Endodermal cell (in vitro differentiated cells): ENCODE results near the gene PDLIM3. TPM values are rescaled to one million over a fixed set of nuclear protein-coding genes. Genes with fewer than 3 reads are reported as not detected.

Experiments
- DNase-seq: peaks from one replicate; pipeline ENCODE4 v3.0.0-alpha.2; 2017
- H3K27ac ChIP-seq: 2 replicates; pipeline ENCODE4 v1.5.1; 2013; ENCODE audit warnings: mild to moderate bottlenecking, low read depth, low read length, moderate library complexity
- H3K27me3 ChIP-seq: 2 replicates; pipeline ENCODE4 v1.6.1; 2013; ENCODE audit warnings: mild to moderate bottlenecking, low read length, moderate library complexity; ENCODE audit not compliant: insufficient read depth, control insufficient read depth, poor library complexity, severe bottlenecking
- H3K36me3 ChIP-seq: 2 replicates; pipeline ENCODE4 v1.7.0; 2013; ENCODE audit warnings: mild to moderate bottlenecking, low read length, moderate library complexity; ENCODE audit not compliant: control insufficient read depth, insufficient read depth
- H3K4me1 ChIP-seq: one replicate; pipeline ENCODE4 v1.7.0; 2013; ENCODE audit warnings: low read length; ENCODE audit not compliant: control insufficient read depth, insufficient read depth
- H3K4me3 ChIP-seq: 2 replicates; pipeline ENCODE4 v1.5.1; 2013; ENCODE audit warnings: mild to moderate bottlenecking, low read length, moderate library complexity
- H3K9ac ChIP-seq: 2 replicates; pipeline ENCODE4 v1.6.1; 2013; ENCODE audit warnings: mild to moderate bottlenecking, low read length, moderate library complexity; ENCODE audit not compliant: poor library complexity, severe bottlenecking; ENCODE audit errors: extremely low read depth
- H3K9me3 ChIP-seq: 2 replicates; pipeline ENCODE4 v1.6.1; 2013; ENCODE audit warnings: mild to moderate bottlenecking, low read length, moderate library complexity; ENCODE audit not compliant: control insufficient read depth
- H3K27ac Mint-ChIP-seq: 2 replicates; pipeline ENCODE4 v1.8.0; 2020; ENCODE audit warnings: mixed read lengths
- H3K27me3 Mint-ChIP-seq: 2 replicates; pipeline ENCODE4 v1.8.0; 2021; ENCODE audit warnings: mild to moderate bottlenecking, mixed read lengths; ENCODE audit not compliant: insufficient read depth
- H3K36me3 Mint-ChIP-seq: 2 replicates; pipeline ENCODE4 v1.8.0; 2020; ENCODE audit warnings: low read depth, mixed read lengths
- H3K4me1 Mint-ChIP-seq: 2 replicates; pipeline ENCODE4 v1.8.0; 2020; ENCODE audit warnings: mixed read lengths
- H3K4me3 Mint-ChIP-seq: 2 replicates; pipeline ENCODE4 v1.8.0; 2020; ENCODE audit warnings: mild to moderate bottlenecking, moderate library complexity, mixed read lengths
- H3K9me3 Mint-ChIP-seq: 2 replicates; pipeline ENCODE4 v1.8.0; 2020; ENCODE audit warnings: mild to moderate bottlenecking, mixed read lengths
- CTCF ChIP-seq: fragments of 200-600 bp; sonication (generic); conservative IDR thresholded peaks from 2 replicates; pipeline ENCODE4 v1.5.0; 2021; ENCODE audit warnings: antibody characterized with exemption, mild to moderate bottlenecking
- WGBS, 2 experiments: methylation state at CpG; one replicate each; pipeline versions ENCODE4 v1.1.5 to v1.1.7; 2013; ENCODE audit warnings: missing lambda C conversion rate in 2 of 2, mixed read lengths in 1 of 2; ENCODE audit not compliant: insufficient coverage in 1 of 2, insufficient read length in 1 of 2; 5-methylcytosine and 5-hydroxymethylcytosine counted together
- total RNA-seq, 2 donors: library from RNA; stranded (reverse); fragmentation: NEBNext Ultra II Directional in 1 of 2; extraction: Animal tissue kit (Norgen Biotek cat#: 25700) in 1 of 2; gene quantifications; 2 replicates in 1 of 2; 3 replicates in 1 of 2; pipeline ENCODE4 v1.2.1, GENCODE V29; 2021

Gene PDLIM3
- total RNA-seq, 2 donors from 2014 or later = 4.3 to 11.0 TPM

- 82 to 84% methylated on average over 5 to 8 of the region's 8 CpGs for WGBS, 2 experiments
- Histone ChIP-seq H3K36me3 (no peaks in the 10 kb centered on the region), H3K9me3 (no peaks in the 10 kb centered on the region), H3K4me1 (no peaks in the 10 kb centered on the region), H3K4me3 (no peak overlapping the region), H3K9ac (no peak overlapping the region), H3K27me3 (peaks cover 50% of the 10 kb centered on the region), H3K27ac (no peak overlapping the region)
- Mint-ChIP-seq H3K4me1 (peaks cover 16% of the 10 kb centered on the region), H3K9me3 (no peaks in the 10 kb centered on the region), H3K4me3 (no peak overlapping the region), H3K27ac (no peak overlapping the region), H3K27me3 (peaks cover 66% of the 10 kb centered on the region), H3K36me3 (no peaks in the 10 kb centered on the region)
- DNase-seq = no peak
- TF ChIP-seq CTCF = no peak
Measured at GRCh38 chr4:185467991-185468390, 67.3 kb downstream of the PDLIM3 start.

GRCh38 chr4:185467101-185467500 lies 68.2 kb downstream of the PDLIM3 start:
- no peak overlapping the region for H3K27ac Mint-ChIP-seq
- no peaks in the 10 kb centered on the region for H3K36me3 Mint-ChIP-seq
- no peak overlapping the region for H3K4me3 ChIP-seq
- peaks cover 58% of the 10 kb centered on the region for H3K27me3 Mint-ChIP-seq
- peaks cover 16% of the 10 kb centered on the region for H3K4me1 Mint-ChIP-seq
- H3K9ac ChIP-seq = no peak overlapping the region
- H3K4me1 ChIP-seq = no peaks in the 10 kb centered on the region
- H3K9me3 Mint-ChIP-seq = no peaks in the 10 kb centered on the region
- H3K9me3 ChIP-seq = no peaks in the 10 kb centered on the region
- DNase-seq = no peak
- no peaks in the 10 kb centered on the region for H3K36me3 ChIP-seq
- no peak overlapping the region for H3K27ac ChIP-seq
- peaks cover 43% of the 10 kb centered on the region for H3K27me3 ChIP-seq
- no peak overlapping the region for H3K4me3 Mint-ChIP-seq
- TF ChIP-seq CTCF = no peak
- WGBS, 2 experiments = 93% methylated on average over 3 of the region's 4 CpGs; no CpG with 5 or more reads in 1 of the 2 experiments

GRCh38 chr4:185465707-185466106 lies 69.6 kb downstream of the PDLIM3 start:
- Histone ChIP-seq H3K27ac (no peak overlapping the region), H3K9ac (no peak overlapping the region), H3K9me3 (no peaks in the 10 kb centered on the region), H3K36me3 (no peaks in the 10 kb centered on the region), H3K4me1 (no peaks in the 10 kb centered on the region), H3K4me3 (no peak overlapping the region), H3K27me3 (peaks cover 37% of the 10 kb centered on the region)
- Mint-ChIP-seq H3K27ac (no peak overlapping the region), H3K27me3 (peaks cover 53% of the 10 kb centered on the region), H3K36me3 (no peaks in the 10 kb centered on the region), H3K9me3 (no peaks in the 10 kb centered on the region), H3K4me3 (no peak overlapping the region), H3K4me1 (peaks cover 16% of the 10 kb centered on the region)
- TF ChIP-seq CTCF = no peak
- 90 to 100% methylated on average over 3 of the region's 3 CpGs for WGBS, 2 experiments
- DNase-seq = no peak
